SU-DHL-6 (cell line): Measurements from ENCODE around the gene CDC42BPG.

Experiments
- CTCF ChIP-seq: fragments of 200-600 bp; sonication (generic); IDR thresholded peaks from one replicate; pipeline ENCODE4 v1.5.1; 2017; ENCODE audit warnings: antibody characterized with exemption, mild to moderate bottlenecking, low read length, moderate library complexity; ENCODE audit not compliant: insufficient read depth, poor library complexity, severe bottlenecking
- EZH2phosphoT487 ChIP-seq: fragments of 200-600 bp; sonication (generic), shearing (Covaris generic); conservative IDR thresholded peaks from 2 replicates; pipeline ENCODE4 v1.6.1; 2018; ENCODE audit warnings: mild to moderate bottlenecking, antibody characterized with exemption, low read length, moderate library complexity, mixed read lengths

GRCh38 chr11:64875369-64876228 lies 31.1 kb upstream of the CDC42BPG start:
- TF ChIP-seq EZH2phosphoT487 (no peak), CTCF (no peak)
